HG03460 (cell line): ENCODE data around the gene PPFIA4.
"Not testable (repeated sequence)": the region's sequence is repeated elsewhere in the genome, so short reads cannot be mapped to it uniquely, and the experiment has no call there.

ENCODE experiments used
- ATAC-seq: cut with Tn5 transposase; IDR thresholded peaks from one replicate; pipeline ENCODE4 v1.9.1; 2021; ENCODE audit not compliant: unreplicated experiment

The PPFIA4 gene

GRCh38 chr1:203026031-203026665 lies at the start of gene PPFIA4:
PPFIA4 (plus strand) TSS chr1:203026491; CDS start chr1:203039009, 12,518 bp downstream.
- ATAC-seq: peak; percentile 78

- ATAC-seq: no peak
Observed at GRCh38 chr1:202976633-202977032, 49.7 kb upstream of the PPFIA4 start.

GRCh38 chr1:202979459-202979858 lies 46.8 kb upstream of the PPFIA4 start:
- ATAC-seq: no peak

GRCh38 chr1:202981939-202982338 lies 44.4 kb upstream of the PPFIA4 start:
- ATAC-seq: no peak

- ATAC-seq: no peak
Observed at GRCh38 chr1:202982715-202983430, 43.4 kb upstream of the PPFIA4 start.

- ATAC-seq: not testable (repeated sequence)
Observed at GRCh38 chr1:202986120-202986519, 40.2 kb upstream of the PPFIA4 start.

GRCh38 chr1:202987255-202987654 lies 39.0 kb upstream of the PPFIA4 start:
- ATAC-seq: no peak

- ATAC-seq: no peak
Observed at GRCh38 chr1:202987922-202988583, 38.2 kb upstream of the PPFIA4 start.

GRCh38 chr1:202989879-202990278 lies 36.4 kb upstream of the PPFIA4 start:
- ATAC-seq: no peak

GRCh38 chr1:202991112-202991511 lies 35.2 kb upstream of the PPFIA4 start:
- no peak for ATAC-seq

GRCh38 chr1:202994756-202995155 lies 31.5 kb upstream of the PPFIA4 start:
- no peak for ATAC-seq

- ATAC-seq: no peak
Observed at GRCh38 chr1:202998836-202999750, 27.2 kb upstream of the PPFIA4 start.

GRCh38 chr1:203000217-203000944 lies 25.9 kb upstream of the PPFIA4 start:
- ATAC-seq: no peak

GRCh38 chr1:203001986-203002385 lies 24.3 kb upstream of the PPFIA4 start:
- ATAC-seq: no peak

GRCh38 chr1:203002951-203003350 lies 23.3 kb upstream of the PPFIA4 start:
- ATAC-seq: no peak

GRCh38 chr1:203005395-203006142 lies 20.7 kb upstream of the PPFIA4 start:
- ATAC-seq: not testable (repeated sequence)

- peak; percentile 93 for ATAC-seq
Observed at GRCh38 chr1:203006948-203007871, 19.1 kb upstream of the PPFIA4 start, which contains the start of gene TMEM183A. TMEM183A (plus strand) TSS chr1:203007374; CDS start chr1:203007466, 92 bp downstream.

- no peak for ATAC-seq
Observed at GRCh38 chr1:203009185-203009584, 17.1 kb upstream of the PPFIA4 start.
